ENCODE results near the gene PPP3R2. TPM values are rescaled to one million over a fixed set of nuclear protein-coding genes. Genes with fewer than 3 reads are reported as not detected.

PPP3R2 gene
- 0.03 TPM in 1 of 2 replicates, not detected in the other for polyA plus RNA-seq (2014; cell fraction: cytosol; rRNA removed)
- not detected in 2 replicates for polyA plus RNA-seq (2014; cell fraction: nucleus; rRNA removed)

- no peak for DNase-seq (ENCODE audit: low spot score)
Measured at GRCh38 chr9:101594796-101595195, at the start of gene PPP3R2. Gene PPP3R2 (minus strand): TSS chr9:101594969. CDS start chr9:101594921, 48 bp downstream.

- no peak for DNase-seq (ENCODE audit: low spot score)
Measured at GRCh38 chr9:101639785-101640665, 45.3 kb upstream of the PPP3R2 start.

GRCh38 chr9:101639311-101639710 is 44.5 kb upstream of the PPP3R2 start:
- DNase-seq (ENCODE audit: low spot score) = no peak

GRCh38 chr9:101636247-101636646 is 41.5 kb upstream of the PPP3R2 start:
- no peak for DNase-seq (ENCODE audit: low spot score)

GRCh38 chr9:101635473-101635872 is 40.7 kb upstream of the PPP3R2 start:
- DNase-seq (ENCODE audit: low spot score) = no peak

GRCh38 chr9:101634741-101635409 is 40.1 kb upstream of the PPP3R2 start:
- no peak for DNase-seq (ENCODE audit: low spot score)

- no peak for DNase-seq (ENCODE audit: low spot score)
Measured at GRCh38 chr9:101632611-101633010, 37.8 kb upstream of the PPP3R2 start.

- no peak for DNase-seq (ENCODE audit: low spot score)
Measured at GRCh38 chr9:101631892-101632291, 37.1 kb upstream of the PPP3R2 start.

- no peak for DNase-seq (ENCODE audit: low spot score)
Measured at GRCh38 chr9:101629636-101630035, 34.9 kb upstream of the PPP3R2 start.

- DNase-seq (ENCODE audit: low spot score) = no peak
Measured at GRCh38 chr9:101628173-101628572, 33.4 kb upstream of the PPP3R2 start.

- no peak for DNase-seq (ENCODE audit: low spot score)
Measured at GRCh38 chr9:101626295-101626694, 31.5 kb upstream of the PPP3R2 start.

- DNase-seq (ENCODE audit: low spot score) = no peak
Measured at GRCh38 chr9:101625876-101626275, 31.1 kb upstream of the PPP3R2 start.

GRCh38 chr9:101620452-101620851 is 25.7 kb upstream of the PPP3R2 start:
- DNase-seq (ENCODE audit: low spot score) = no peak

GRCh38 chr9:101618698-101619097 is 23.9 kb upstream of the PPP3R2 start:
- no peak for DNase-seq (ENCODE audit: low spot score)

GRCh38 chr9:101605547-101605946 is 10.8 kb upstream of the PPP3R2 start:
- no peak for DNase-seq (ENCODE audit: low spot score)

- DNase-seq (ENCODE audit: low spot score) = no peak
Measured at GRCh38 chr9:101604296-101604695, 9.5 kb upstream of the PPP3R2 start.

- peak; percentile 65 for DNase-seq (ENCODE audit: low spot score)
Measured at GRCh38 chr9:101601904-101602765, 7.4 kb upstream of the PPP3R2 start.

GRCh38 chr9:101593345-101593744 is 1.4 kb downstream of the PPP3R2 start:
- DNase-seq (ENCODE audit: low spot score) = no peak

- DNase-seq (ENCODE audit: low spot score) = no peak
Measured at GRCh38 chr9:101592788-101593187, 2.0 kb downstream of the PPP3R2 start.

- DNase-seq (ENCODE audit: low spot score) = no peak
Measured at GRCh38 chr9:101591787-101592446, 2.9 kb downstream of the PPP3R2 start.

- DNase-seq (ENCODE audit: low spot score) = peak; percentile 73
Measured at GRCh38 chr9:101590901-101591300, 3.9 kb downstream of the PPP3R2 start.

Data from SK-N-DZ (cell line).